Chondrocyte (in vitro differentiated cells): ENCODE measurements around the gene SLC22A4. TPM values are rescaled to one million over a fixed set of nuclear protein-coding genes. Genes with fewer than 3 reads are reported as not detected.
A peak's percentile ranks its signal among the peaks of the same experiment; 100 is the strongest.

Source experiments
- DNase-seq: peaks from one replicate; pipeline ENCODE4 v3.0.0; 2021; ENCODE audit warnings: mixed read lengths, low spot score
- H3K27ac Mint-ChIP-seq: one replicate; pipeline ENCODE4 v1.8.0; 2021; ENCODE audit warnings: mild to moderate bottlenecking, moderate library complexity, mixed read lengths; ENCODE audit not compliant: unreplicated experiment
- H3K27me3 Mint-ChIP-seq: 2 replicates; pipeline ENCODE4 v1.8.0; 2021; ENCODE audit warnings: low read depth, mixed read lengths
- H3K36me3 Mint-ChIP-seq: 2 replicates; pipeline ENCODE4 v1.8.0; 2021; ENCODE audit warnings: low read depth, mixed read lengths
- H3K4me1 Mint-ChIP-seq: 2 replicates; pipeline ENCODE4 v1.8.0; 2021; ENCODE audit warnings: low read depth, mild to moderate bottlenecking, mixed read lengths
- H3K4me3 Mint-ChIP-seq: one replicate; pipeline ENCODE4 v1.8.0; 2021; ENCODE audit warnings: mild to moderate bottlenecking, moderate library complexity, mixed read lengths; ENCODE audit not compliant: unreplicated experiment
- H3K9me3 Mint-ChIP-seq: 2 replicates; pipeline ENCODE4 v1.8.0; 2021; ENCODE audit warnings: low read depth, mixed read lengths
- long read RNA-seq: library from polyadenylated mRNA; stranded (forward); transcript quantifications from one replicate; pipeline ENCODE4 v2.0.0, GENCODE V29; 2021
- total RNA-seq: library from RNA; stranded (reverse); gene quantifications from 3 replicates; pipeline ENCODE4 v1.2.1, GENCODE V29; 2021
- TF ChIP-seq, protein P1 (sequence below): fragments of 200-600 bp; sonication (generic); IDR thresholded peaks from 2 replicates; pipeline ENCODE4 v1.5.0; 2021; ENCODE audit warnings: antibody characterized with exemption, mild to moderate bottlenecking, moderate library complexity

The SLC22A4 gene
- total RNA-seq, result 4.2 to 5.4 TPM (median 4.8 TPM) in 3 replicates
- long read RNA-seq, transcript SLC22A4-201 (10 exons, 2,201 nt), result major isoform, 11 of 17 reads
- long read RNA-seq, partial matches to known transcripts, result 0 of 17 reads
- long read RNA-seq, other reads (novel, unspliced or antisense), result 6 of 17 reads

DNA sequence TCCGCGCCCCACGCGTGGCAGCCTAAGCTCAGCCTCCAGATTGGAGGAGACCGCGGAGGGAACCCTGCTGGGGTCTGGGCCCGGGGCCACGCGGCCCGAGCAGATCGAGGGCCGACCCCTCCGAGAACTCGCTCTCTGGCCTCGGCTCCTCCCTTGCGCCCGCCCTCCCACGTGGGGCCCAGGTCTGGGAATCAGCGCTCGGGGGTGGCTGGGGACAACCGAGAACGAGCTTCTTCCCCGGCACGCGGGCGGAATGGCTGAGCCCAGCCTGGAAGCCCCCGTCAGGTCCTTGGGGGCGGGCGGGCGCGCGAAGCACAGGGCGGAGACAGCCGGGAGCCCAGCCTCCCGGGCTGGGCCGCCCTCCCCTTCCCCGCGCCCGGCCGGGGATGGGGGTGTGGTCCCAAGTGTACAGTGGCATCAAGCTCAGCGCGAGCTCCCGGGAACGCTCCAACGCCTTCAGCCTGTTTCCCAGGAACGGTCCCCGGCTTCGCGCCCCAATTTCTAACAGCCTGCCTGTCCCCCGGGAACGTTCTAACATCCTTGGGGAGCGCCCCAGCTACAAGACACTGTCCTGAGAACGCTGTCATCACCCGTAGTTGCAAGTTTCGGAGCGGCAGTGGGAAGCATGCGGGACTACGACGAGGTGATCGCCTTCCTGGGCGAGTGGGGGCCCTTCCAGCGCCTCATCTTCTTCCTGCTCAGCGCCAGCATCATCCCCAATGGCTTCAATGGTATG lies at the start of gene SLC22A4:
TSS of gene SLC22A4 (plus strand) at position 403 of the 736 bp plus-strand sequence. CDS start at position 626, 223 bp downstream.
- Mint-ChIP-seq H3K27ac (peak within 1 kb of the TSS; percentile 99), H3K4me1 (peaks cover 31% of the 10 kb centered on the region), H3K9me3 (no peaks in the 10 kb centered on the region), H3K36me3 (no peaks in the 10 kb centered on the region), H3K27me3 (no peaks in the 10 kb centered on the region), H3K4me3 (peak within 1 kb of the TSS; percentile 89)
- TF ChIP-seq, protein P1, sequence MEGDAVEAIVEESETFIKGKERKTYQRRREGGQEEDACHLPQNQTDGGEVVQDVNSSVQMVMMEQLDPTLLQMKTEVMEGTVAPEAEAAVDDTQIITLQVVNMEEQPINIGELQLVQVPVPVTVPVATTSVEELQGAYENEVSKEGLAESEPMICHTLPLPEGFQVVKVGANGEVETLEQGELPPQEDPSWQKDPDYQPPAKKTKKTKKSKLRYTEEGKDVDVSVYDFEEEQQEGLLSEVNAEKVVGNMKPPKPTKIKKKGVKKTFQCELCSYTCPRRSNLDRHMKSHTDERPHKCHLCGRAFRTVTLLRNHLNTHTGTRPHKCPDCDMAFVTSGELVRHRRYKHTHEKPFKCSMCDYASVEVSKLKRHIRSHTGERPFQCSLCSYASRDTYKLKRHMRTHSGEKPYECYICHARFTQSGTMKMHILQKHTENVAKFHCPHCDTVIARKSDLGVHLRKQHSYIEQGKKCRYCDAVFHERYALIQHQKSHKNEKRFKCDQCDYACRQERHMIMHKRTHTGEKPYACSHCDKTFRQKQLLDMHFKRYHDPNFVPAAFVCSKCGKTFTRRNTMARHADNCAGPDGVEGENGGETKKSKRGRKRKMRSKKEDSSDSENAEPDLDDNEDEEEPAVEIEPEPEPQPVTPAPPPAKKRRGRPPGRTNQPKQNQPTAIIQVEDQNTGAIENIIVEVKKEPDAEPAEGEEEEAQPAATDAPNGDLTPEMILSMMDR, result peak; percentile 17
- peak; percentile 97 for DNase-seq

DNA sequence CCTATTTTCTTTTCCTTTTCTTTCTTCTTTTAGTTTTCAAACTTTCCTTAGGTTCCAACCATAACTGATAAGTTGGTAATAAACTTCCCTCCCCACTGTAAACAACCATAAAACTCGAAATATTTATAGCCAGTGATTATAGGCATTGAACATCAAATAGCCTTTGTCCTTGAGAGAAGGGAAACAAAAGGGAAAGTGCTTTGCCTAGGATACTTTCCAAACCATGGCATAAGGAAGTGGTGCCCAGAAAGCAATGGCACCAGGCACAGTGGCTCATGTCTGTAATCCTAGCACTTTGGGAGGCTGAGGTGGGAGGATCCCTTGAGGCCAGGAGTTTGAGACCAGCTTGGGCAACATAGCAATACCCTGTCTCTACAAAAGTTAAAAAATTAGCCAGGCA lies 48.6 kb upstream of the SLC22A4 start:
- H3K9me3 Mint-ChIP-seq, result peaks cover 41% of the 10 kb centered on the region
- no peak for DNase-seq
- TF ChIP-seq, protein P1, result no peak
- H3K36me3 Mint-ChIP-seq, result peaks cover 8% of the 10 kb centered on the region
- H3K4me1 Mint-ChIP-seq, result no peaks in the 10 kb centered on the region
- H3K27ac Mint-ChIP-seq, result no peak overlapping the region
- H3K27me3 Mint-ChIP-seq, result no peaks in the 10 kb centered on the region
- H3K4me3 Mint-ChIP-seq, result no peak overlapping the region

DNA sequence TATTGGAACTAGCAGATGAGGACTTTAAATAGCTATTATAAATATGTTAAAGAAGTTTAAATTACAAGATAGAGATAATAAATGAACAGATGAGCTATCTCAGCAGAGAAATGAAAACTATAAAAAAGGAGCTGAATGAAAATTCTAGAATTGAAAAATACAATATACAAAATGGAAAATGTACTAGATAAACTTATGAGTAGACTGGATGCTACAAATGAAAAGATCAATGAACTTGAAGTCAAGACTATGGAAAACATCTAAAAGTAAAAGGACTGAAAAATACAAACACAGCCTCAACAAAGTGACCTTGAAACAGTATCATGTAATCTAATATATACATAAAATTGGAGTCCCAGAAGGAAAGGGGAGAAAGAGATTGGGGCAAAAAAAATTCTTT lies 47.4 kb upstream of the SLC22A4 start:
- TF ChIP-seq, protein P1, result no peak
- H3K4me1 Mint-ChIP-seq, result no peaks in the 10 kb centered on the region
- no peak overlapping the region for H3K4me3 Mint-ChIP-seq
- H3K27ac Mint-ChIP-seq, result no peak overlapping the region
- H3K36me3 Mint-ChIP-seq, result peaks cover 8% of the 10 kb centered on the region
- no peaks in the 10 kb centered on the region for H3K27me3 Mint-ChIP-seq
- peaks cover 32% of the 10 kb centered on the region for H3K9me3 Mint-ChIP-seq
- DNase-seq, result no peak

DNA sequence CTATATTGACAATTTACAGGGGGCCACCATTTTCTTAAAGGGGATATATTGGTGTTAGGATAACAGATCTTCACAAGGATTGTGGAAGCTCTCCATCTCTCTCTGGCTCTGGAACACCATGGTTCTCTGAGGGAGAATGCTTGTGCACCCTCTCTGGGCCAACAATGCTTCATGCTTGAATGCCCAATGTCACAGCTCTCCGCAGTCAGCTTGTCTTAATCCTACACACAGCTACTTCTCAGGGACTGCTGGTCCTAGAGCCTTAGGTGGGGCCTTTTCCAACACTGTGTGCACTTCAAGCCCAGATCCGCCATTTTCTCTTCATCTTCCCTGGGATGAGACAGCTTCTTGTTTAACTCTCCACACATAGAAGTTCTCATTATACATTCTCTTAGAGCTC lies 43.6 kb upstream of the SLC22A4 start:
- Mint-ChIP-seq H3K27ac (no peak overlapping the region), H3K4me1 (peaks cover 15% of the 10 kb centered on the region), H3K4me3 (no peak overlapping the region), H3K9me3 (peaks cover 17% of the 10 kb centered on the region), H3K27me3 (no peaks in the 10 kb centered on the region), H3K36me3 (peaks cover 5% of the 10 kb centered on the region)
- TF ChIP-seq, protein P1, result no peak
- no peak for DNase-seq

DNA sequence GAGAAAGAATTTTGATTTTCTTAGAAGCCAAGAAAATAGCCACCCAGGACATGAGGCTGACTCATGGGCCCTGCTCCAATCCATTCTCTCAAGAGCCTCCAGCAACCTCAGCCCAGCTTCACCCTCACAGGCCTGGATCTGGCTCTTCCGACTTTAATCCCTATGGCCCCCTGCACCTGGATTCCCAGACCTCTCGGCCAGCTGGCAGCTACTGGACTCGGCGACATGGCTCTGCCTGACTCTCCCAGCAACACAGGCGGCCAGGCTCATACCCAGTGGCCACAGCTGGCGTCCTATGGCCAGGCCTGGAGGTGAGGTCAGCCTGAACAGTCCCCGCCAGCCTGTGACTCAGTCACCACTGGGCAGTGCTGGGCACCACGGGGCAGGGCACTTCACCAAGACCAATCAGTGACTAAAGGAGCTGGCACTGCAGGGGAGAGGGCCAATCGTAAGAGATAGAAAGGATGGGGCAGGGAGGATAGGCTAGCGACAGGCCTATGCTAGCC lies 42.9 kb upstream of the SLC22A4 start:
- no peak for DNase-seq
- Mint-ChIP-seq H3K4me3 (no peak overlapping the region), H3K9me3 (peaks cover 10% of the 10 kb centered on the region), H3K4me1 (peaks cover 15% of the 10 kb centered on the region), H3K27me3 (no peaks in the 10 kb centered on the region), H3K36me3 (peaks cover 2% of the 10 kb centered on the region), H3K27ac (peak overlapping the region; percentile 9)
- TF ChIP-seq, protein P1, result no peak
